ENCODE results near the gene KDM6B. TPM values are rescaled to one million over a fixed set of nuclear protein-coding genes. Genes with fewer than 3 reads are reported as not detected.

The KDM6B gene
- total RNA-seq, 1 donor, result 88.1 TPM

- Histone ChIP-seq H3K27me3 (ENCODE audit: insufficient read depth, low read length) (no peaks in the 10 kb centered on the region), H3K4me3 (ENCODE audit: low read length) (no peak overlapping the region), H3K9me3 (ENCODE audit: low read depth, low read length) (no peaks in the 10 kb centered on the region), H3K4me1 (ENCODE audit: insufficient read depth, low read length) (no peaks in the 10 kb centered on the region)
These were observed 16.9 kb upstream of the KDM6B start for GRCh38 chr17:7816926-7817642.

- Histone ChIP-seq H3K27me3 (ENCODE audit: insufficient read depth, low read length) (no peaks in the 10 kb centered on the region), H3K4me1 (ENCODE audit: insufficient read depth, low read length) (no peaks in the 10 kb centered on the region), H3K4me3 (ENCODE audit: low read length) (no peak overlapping the region), H3K9me3 (ENCODE audit: low read depth, low read length) (no peaks in the 10 kb centered on the region)
These were observed 16.4 kb upstream of the KDM6B start for GRCh38 chr17:7817643-7817964.

- H3K4me3 ChIP-seq (ENCODE audit: low read length), result no peak overlapping the region
- H3K9me3 ChIP-seq (ENCODE audit: low read depth, low read length), result no peaks in the 10 kb centered on the region
- no peaks in the 10 kb centered on the region for H3K4me1 ChIP-seq (ENCODE audit: insufficient read depth, low read length)
- no peaks in the 10 kb centered on the region for H3K27me3 ChIP-seq (ENCODE audit: insufficient read depth, low read length)
These were observed 16.0 kb upstream of the KDM6B start for GRCh38 chr17:7818026-7818425.

GRCh38 chr17:7818746-7819645, 15.0 kb upstream of the KDM6B start:
- H3K9me3 ChIP-seq (ENCODE audit: low read depth, low read length), result no peaks in the 10 kb centered on the region
- H3K27me3 ChIP-seq (ENCODE audit: insufficient read depth, low read length), result no peaks in the 10 kb centered on the region
- H3K4me3 ChIP-seq (ENCODE audit: low read length), result no peak overlapping the region
- H3K4me1 ChIP-seq (ENCODE audit: insufficient read depth, low read length), result no peaks in the 10 kb centered on the region

GRCh38 chr17:7820231-7820630, 13.8 kb upstream of the KDM6B start:
- H3K9me3 ChIP-seq (ENCODE audit: low read depth, low read length), result no peaks in the 10 kb centered on the region
- H3K4me1 ChIP-seq (ENCODE audit: insufficient read depth, low read length), result no peaks in the 10 kb centered on the region
- no peak overlapping the region for H3K4me3 ChIP-seq (ENCODE audit: low read length)
- H3K27me3 ChIP-seq (ENCODE audit: insufficient read depth, low read length), result no peaks in the 10 kb centered on the region

- no peaks in the 10 kb centered on the region for H3K27me3 ChIP-seq (ENCODE audit: insufficient read depth, low read length)
These were observed 11.9 kb upstream of the KDM6B start for GRCh38 chr17:7822126-7822525.

GRCh38 chr17:7823581-7824001, 10.4 kb upstream of the KDM6B start:
- Histone ChIP-seq H3K27me3 (ENCODE audit: insufficient read depth, low read length) (no peaks in the 10 kb centered on the region), H3K4me3 (ENCODE audit: low read length) (no peak overlapping the region), H3K9me3 (ENCODE audit: low read depth, low read length) (no peaks in the 10 kb centered on the region)

More at GRCh38 chr17:7822126-7822525, 11.9 kb upstream of the KDM6B start:
- Histone ChIP-seq H3K4me1 (ENCODE audit: insufficient read depth, low read length) (no peaks in the 10 kb centered on the region), H3K4me3 (ENCODE audit: low read length) (no peak overlapping the region), H3K9me3 (ENCODE audit: low read depth, low read length) (no peaks in the 10 kb centered on the region)

GRCh38 chr17:7824021-7824924, 9.7 kb upstream of the KDM6B start:
- H3K27me3 ChIP-seq (ENCODE audit: insufficient read depth, low read length), result no peaks in the 10 kb centered on the region
- H3K4me3 ChIP-seq (ENCODE audit: low read length), result no peak overlapping the region
- H3K9me3 ChIP-seq (ENCODE audit: low read depth, low read length), result no peaks in the 10 kb centered on the region
- no peaks in the 10 kb centered on the region for H3K4me1 ChIP-seq (ENCODE audit: insufficient read depth, low read length)

More at GRCh38 chr17:7823581-7824001, 10.4 kb upstream of the KDM6B start:
- H3K4me1 ChIP-seq (ENCODE audit: insufficient read depth, low read length), result no peaks in the 10 kb centered on the region

GRCh38 chr17:7825206-7825990, 8.6 kb upstream of the KDM6B start:
- no peaks in the 10 kb centered on the region for H3K27me3 ChIP-seq (ENCODE audit: insufficient read depth, low read length)
- H3K4me1 ChIP-seq (ENCODE audit: insufficient read depth, low read length), result no peaks in the 10 kb centered on the region
- H3K9me3 ChIP-seq (ENCODE audit: low read depth, low read length), result no peaks in the 10 kb centered on the region
- no peak overlapping the region for H3K4me3 ChIP-seq (ENCODE audit: low read length)

- no peaks in the 10 kb centered on the region for H3K27me3 ChIP-seq (ENCODE audit: insufficient read depth, low read length)
- no peak overlapping the region for H3K4me3 ChIP-seq (ENCODE audit: low read length)
- peaks cover 16% of the 10 kb centered on the region for H3K4me1 ChIP-seq (ENCODE audit: insufficient read depth, low read length)
These were observed 3.4 kb upstream of the KDM6B start for GRCh38 chr17:7830616-7831015.

GRCh38 chr17:7831233-7831632, 2.8 kb upstream of the KDM6B start:
- Histone ChIP-seq H3K4me1 (ENCODE audit: insufficient read depth, low read length) (peaks cover 21% of the 10 kb centered on the region), H3K9me3 (ENCODE audit: low read depth, low read length) (no peaks in the 10 kb centered on the region), H3K4me3 (ENCODE audit: low read length) (no peak overlapping the region), H3K27me3 (ENCODE audit: insufficient read depth, low read length) (no peaks in the 10 kb centered on the region)

More at GRCh38 chr17:7830616-7831015, 3.4 kb upstream of the KDM6B start:
- H3K9me3 ChIP-seq (ENCODE audit: low read depth, low read length), result no peaks in the 10 kb centered on the region

- no peaks in the 10 kb centered on the region for H3K27me3 ChIP-seq (ENCODE audit: insufficient read depth, low read length)
- H3K4me1 ChIP-seq (ENCODE audit: insufficient read depth, low read length), result peaks cover 33% of the 10 kb centered on the region
- no peak overlapping the region for H3K4me3 ChIP-seq (ENCODE audit: low read length)
- H3K9me3 ChIP-seq (ENCODE audit: low read depth, low read length), result no peaks in the 10 kb centered on the region
These were observed 1.6 kb upstream of the KDM6B start for GRCh38 chr17:7832431-7832830.

GRCh38 chr17:7833011-7833794, 814 bp upstream of the KDM6B start:
- Histone ChIP-seq H3K9me3 (ENCODE audit: low read depth, low read length) (no peaks in the 10 kb centered on the region), H3K4me1 (ENCODE audit: insufficient read depth, low read length) (peaks cover 39% of the 10 kb centered on the region), H3K4me3 (ENCODE audit: low read length) (peak overlapping the region; percentile 75), H3K27me3 (ENCODE audit: insufficient read depth, low read length) (no peaks in the 10 kb centered on the region)

All from mononuclear cell (primary cell).